ENCODE measurements around the gene TOP1.

- TF ChIP-seq POLR2A (IDR thresholded peaks at IDR 0.05; ENCODE audit: low read length) (no peak), GATA1 (IDR thresholded peaks at IDR 0.05; ENCODE audit: low read depth, low read length) (no peak)
Observed at GRCh38 chr20:41162396-41162795, 133.8 kb downstream of the TOP1 start.
